ENCODE results near the gene RAP1GAP. TPM values are rescaled to one million over a fixed set of nuclear protein-coding genes. Genes with fewer than 3 reads are reported as not detected.
"Not testable (repeated sequence)": the region's sequence is repeated elsewhere in the genome, so short reads cannot be mapped to it uniquely, and the experiment has no call there.

RAP1GAP gene
- total RNA-seq, 1 donor from 2014 or later, result 3.9 TPM

- no peak for DNase-seq
Measured at GRCh38 chr1:21644348-21644747, 24.8 kb downstream of the RAP1GAP start.

DNA sequence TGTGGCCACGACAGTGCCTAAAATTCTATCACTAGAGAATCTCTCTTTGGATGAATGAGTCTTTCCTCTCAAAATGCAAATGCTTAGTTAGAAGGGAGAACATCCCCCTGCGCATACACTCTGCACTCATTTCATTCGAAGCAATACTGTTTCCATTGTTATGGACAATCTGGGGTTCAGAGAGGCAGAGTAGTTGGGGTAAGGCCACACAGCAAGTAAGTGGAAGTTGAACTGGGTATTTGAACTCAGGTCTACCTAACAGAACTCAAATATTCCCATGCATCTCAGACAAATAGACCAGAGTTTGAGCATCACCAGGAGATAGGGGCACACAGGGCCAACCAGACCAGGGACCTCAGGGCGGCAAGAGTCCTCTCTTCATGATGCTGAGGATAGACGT lies 25.5 kb downstream of the RAP1GAP start:
- no peak for DNase-seq

DNA sequence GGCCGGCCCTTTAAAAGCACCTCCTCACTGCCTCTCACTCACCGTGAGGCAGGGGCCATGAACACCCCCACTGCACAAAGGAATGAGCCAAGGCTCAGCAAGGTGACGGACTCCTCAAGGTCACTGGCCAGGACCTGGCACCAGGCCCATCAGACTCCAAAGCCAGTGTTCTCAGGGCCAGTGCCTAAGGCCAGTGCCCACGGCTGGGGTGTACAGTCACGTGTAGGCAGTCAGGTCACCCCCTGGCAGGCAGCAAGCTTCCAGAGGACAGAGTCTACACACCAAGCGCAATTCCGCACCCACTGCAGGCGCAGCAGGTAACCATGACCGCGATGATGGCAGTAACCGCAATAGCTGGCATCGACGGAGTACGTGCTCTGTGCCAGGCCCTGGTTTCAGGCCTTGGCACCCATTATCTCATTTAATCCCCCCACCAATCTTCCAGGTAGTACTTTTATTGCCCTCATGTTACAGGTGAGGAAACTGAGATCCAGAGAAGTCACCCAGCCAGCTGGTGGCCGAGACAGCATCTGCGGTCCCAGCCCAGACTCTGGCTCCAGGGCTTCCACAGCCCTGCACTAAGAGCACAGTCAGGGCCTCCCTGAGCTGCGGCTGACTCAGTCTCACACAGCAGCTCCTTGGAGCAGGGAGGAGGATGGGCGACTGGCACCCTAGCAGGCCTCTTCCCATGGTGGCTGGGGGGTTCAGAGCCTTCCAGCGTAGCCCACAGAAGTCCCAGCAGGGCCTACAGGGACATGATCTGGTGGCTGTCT lies 27.0 kb downstream of the RAP1GAP start:
- no peak for DNase-seq

DNA sequence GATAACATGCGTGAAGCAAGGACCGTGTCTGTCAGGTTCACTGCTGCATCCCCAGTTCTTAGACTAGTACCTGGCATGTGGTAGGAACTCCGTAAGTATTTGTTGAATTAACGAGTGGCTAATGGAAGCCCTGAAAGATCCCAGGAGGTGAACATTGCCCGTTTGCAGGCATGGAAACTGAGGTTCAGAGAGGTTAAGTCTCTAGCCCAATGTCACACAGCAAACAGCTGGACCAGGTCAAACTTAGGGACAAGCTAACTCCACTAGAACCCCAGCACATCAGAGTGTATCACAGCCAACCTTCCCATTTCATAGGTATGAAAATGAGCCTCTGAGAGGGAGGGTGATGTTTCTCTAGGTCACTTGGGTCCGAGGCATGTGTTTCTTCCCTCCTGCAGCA lies 27.6 kb downstream of the RAP1GAP start:
- no peak for DNase-seq

DNA sequence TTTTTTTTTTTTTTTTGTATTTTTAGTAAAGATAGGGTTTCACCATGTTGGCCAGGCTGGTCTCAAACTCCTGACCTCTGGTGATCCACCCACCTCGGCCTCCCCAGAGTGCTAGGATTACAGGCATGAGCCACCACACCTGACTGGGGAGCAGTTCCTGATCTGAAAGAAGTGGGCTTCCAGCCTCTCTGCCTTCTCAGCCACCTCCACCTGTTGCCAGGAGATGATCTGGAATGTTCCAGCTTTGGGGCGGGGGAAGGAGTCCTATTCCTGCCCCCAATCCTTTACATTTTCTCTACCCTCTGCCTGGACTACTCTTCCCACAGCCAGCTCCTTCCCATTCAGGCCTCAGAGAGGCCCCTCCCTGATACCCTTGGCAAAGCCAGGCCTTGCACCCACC lies 28.1 kb downstream of the RAP1GAP start:
- DNase-seq, result no peak

DNA sequence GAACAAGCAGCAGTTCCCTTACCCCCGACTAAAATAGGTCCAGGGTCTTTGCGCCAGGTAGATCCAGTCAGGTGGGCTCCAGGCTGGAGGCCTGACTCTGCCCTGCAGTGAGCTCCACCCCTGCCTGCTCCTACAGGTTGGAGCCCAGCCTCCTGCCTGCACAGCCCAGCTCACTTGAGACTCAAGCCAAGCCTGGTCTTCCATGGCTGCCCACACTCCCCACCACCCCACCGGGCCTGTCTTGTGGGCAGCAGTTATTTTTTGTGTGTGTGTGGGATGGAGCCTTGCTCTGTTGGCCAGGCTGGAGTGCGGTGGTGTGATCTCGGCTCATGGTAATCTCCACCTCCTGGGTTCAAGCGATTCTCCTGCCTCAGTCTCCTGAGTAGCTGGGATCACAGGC lies 28.5 kb downstream of the RAP1GAP start:
- DNase-seq, result no peak

DNA sequence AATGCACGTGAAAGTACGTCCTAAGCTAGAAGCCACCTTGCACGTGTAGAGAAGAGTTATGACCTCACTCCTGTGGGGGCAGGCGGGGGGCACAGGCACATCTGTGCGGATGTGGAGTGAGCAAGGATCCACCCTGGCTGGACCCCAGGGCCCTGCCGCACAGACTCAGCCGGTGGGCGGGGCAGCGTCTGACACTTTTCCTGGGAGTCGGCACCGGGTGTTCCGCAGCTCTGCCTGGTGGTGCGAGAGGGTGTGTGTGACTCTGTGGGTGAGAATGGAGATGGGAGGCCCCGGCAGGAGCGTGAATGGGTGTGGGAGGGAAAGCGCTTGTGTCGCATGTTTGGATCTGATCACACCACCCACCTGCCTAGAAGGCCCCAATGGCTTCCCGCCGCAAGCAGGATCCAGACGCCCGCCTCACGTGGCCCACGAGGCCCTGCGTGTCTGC lies 29.5 kb downstream of the RAP1GAP start:
- no peak for DNase-seq

- DNase-seq, result no peak
Measured at GRCh38 chr1:21638531-21639341, 30.4 kb downstream of the RAP1GAP start.

DNA sequence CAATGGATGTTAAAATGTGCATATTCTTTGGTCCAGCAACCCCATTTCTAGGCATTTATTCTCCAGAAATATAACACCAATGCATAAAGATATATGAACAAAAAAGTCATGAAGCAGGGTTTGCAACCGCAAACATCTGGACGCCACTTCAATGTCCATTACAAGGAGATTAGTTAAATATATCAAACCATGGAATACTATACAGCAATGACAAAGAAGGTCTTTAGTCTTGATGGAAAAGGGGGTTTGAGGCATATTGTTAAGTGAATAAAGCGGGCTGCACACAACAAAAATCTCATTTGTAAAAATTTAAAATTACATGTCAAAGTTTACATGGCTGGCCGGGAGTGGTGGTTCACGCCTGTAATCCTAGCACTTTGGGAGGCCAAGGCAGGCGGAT lies 31.6 kb downstream of the RAP1GAP start:
- DNase-seq, result no peak

GRCh38 chr1:21636029-21636428 lies 33.1 kb downstream of the RAP1GAP start:
- no peak for DNase-seq

DNA sequence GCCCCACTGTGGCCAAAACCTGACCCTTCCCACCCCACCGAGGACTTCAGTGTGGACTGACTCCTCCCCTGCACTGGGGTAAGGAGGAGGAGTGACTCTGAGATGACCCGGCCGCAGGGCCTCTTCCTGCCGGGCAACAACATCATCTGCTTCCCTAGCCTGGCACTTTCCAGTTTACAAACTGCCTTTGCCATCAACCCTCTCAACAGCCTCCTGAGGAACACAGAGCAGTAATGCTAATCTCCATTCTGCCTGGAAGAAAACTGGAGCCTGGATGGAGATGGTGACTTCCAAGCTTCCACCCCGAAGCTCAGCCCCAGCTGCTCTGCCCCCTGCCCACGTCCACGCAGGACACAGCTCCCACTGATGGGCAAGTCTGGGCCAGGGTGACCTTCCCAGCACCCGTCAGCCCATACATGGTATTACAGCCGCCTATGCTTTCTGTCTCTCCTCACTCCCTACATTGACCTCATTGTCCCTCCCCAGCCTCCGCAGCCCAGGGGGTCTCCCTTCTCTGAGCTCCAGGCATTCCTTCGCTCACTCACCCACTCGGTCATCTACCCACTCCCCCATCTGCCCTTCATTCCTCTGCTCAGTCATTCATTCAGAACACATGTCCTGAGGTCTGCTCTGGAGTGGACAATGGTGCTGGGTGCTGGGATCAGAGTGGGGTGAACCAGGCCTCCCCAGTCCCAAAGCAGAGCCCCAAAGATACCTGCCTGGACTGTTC lies 34.2 kb downstream of the RAP1GAP start:
- DNase-seq, result no peak

- no peak for DNase-seq
Measured at GRCh38 chr1:21633992-21634805, 35.0 kb downstream of the RAP1GAP start.

- no peak for DNase-seq
Measured at GRCh38 chr1:21633141-21633755, 35.9 kb downstream of the RAP1GAP start.

GRCh38 chr1:21631944-21632887 lies 36.9 kb downstream of the RAP1GAP start:
- DNase-seq, result no peak

DNA sequence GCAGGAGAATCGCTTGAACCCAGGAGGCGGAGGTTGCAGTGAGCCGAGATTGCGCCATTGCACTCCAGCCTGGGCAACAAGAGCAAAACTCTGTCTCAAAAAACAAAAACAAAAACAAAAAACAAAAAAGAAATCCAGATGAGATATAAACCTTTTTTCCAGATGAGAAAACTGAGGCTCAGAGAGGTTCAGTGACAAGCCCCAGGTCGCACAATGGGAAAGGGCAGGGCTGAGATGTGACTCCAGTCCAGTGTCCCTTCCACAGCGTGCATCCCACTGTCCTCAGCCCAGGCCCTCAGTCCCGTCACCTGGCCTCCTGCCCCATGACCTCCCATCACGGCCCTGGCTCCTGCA lies 37.6 kb downstream of the RAP1GAP start:
- not testable (repeated sequence) for DNase-seq

- no peak for DNase-seq
Measured at GRCh38 chr1:21630571-21631343, 38.4 kb downstream of the RAP1GAP start.

DNA sequence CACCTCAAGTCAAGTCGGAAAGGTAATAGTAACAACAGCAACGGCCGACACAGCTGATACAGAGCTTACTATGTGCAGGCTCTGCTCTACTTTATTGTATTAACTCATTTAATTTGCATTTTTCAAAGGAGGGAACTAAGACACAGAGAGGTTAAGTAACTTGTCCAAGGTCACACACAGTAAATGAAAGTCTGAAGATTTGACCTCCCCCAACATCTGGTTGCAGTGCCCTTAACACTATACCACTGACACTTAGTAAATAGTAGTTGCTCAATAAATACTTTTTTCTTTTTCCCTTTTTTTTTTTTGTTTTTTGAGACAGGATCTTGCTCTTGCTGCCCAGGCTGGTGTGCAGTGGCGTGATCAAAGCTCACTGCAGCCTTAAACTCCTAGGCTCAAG lies 39.2 kb downstream of the RAP1GAP start:
- DNase-seq, result no peak

DNA sequence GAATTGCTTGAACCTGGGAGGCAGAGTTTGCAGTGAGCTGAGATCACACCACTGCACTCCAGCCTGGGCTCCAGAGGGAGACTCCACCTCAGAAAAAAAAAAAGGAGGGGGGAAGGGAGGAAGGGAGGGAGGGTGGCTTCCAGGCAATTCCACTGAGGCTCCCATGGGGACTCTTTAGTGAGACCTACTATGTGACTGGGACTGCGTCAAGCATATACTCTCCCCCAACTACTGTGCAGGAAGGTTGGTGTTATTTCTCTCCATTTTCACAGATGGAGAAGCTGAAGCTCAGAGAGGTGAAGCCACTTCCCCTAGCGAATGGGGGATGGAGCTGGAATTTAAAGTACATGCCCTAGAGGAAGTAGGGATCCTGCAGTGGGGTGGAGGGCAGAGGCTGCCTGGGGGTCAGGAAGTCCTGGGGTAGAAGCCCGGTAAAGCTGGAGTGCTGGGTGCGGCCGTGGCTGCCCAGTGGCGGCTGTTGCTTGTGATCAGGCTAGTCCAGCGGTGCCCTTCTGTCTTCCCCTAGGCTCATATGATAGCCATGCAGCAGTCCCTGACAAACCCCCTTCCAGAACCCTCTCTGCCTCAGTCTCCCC lies 40.3 kb downstream of the RAP1GAP start:
- DNase-seq, result no peak

GRCh38 chr1:21626921-21627339 lies 42.2 kb downstream of the RAP1GAP start:
- no peak for DNase-seq

Measured in skin of body (tissue), 2 donors.